Measurements from ENCODE around the gene PCNX1. TPM values are rescaled to one million over a fixed set of nuclear protein-coding genes. Genes with fewer than 3 reads are reported as not detected.

The PCNX1 gene
- polyA plus RNA-seq, 1 experiment: 54.2 TPM

DNA sequence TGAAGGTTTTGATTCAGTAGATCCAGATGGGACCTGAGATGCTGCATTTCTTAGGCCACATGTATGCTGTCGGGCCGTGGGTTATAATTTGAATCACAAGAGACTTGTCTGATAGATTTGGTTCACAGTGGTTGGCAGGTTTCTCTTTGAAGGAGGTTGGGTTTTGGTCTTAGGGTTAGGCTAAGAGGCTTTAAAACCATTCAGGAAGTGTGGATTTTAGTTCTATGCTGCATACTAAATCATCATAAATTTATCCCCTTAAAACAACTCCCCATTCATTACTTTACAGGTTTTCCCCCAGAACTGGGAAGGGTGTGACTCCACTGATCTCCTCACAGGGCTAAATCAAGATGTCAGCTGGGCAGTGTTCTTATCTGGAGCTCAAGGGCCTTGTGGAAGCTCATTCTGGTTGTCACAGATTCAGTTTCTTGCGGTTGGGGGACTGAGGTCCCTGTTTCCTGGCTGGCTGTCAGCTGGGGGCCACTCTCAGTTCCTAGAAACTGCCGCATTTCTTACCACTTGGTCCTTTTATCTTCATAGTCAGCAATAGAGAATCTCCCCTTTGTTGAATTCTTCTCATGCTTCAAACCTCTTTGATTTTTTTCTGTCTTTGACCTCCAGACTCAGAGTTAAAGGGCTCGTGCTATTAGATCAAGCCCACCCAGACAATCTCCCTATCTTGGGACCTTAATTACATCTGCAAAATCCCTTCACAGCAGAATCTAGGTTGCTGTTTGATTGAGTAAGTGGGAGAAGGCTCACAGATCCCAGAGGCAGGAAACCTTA is 20.6 kb upstream of the PCNX1 start:
- peak overlapping the region; percentile 54 for H3K27ac ChIP-seq (ENCODE audit: low read depth, low read length)
- no peaks in the 10 kb centered on the region for H3K27me3 ChIP-seq (ENCODE audit: control insufficient read depth, insufficient read depth, low read length)
- no peaks in the 10 kb centered on the region for H3K9me3 ChIP-seq (ENCODE audit: control insufficient read depth, insufficient read depth, low read length)
- H3K4me3 ChIP-seq (ENCODE audit: low read depth, low read length): peak overlapping the region; percentile 34
- ChIA-PET POLR2A (interaction anchor here (0.7 to 1.1 kb wide), 2 partner anchors 19 to 21 kb away, joined by 3 to 5 read pairs; partner anchors contain the start of gene PCNX1), CTCF (interaction anchor here (0.6 to 7.1 kb wide), 7 partner anchors 19 to 69 kb away, joined by 3 to 44 read pairs (median 4); partner anchors contain the start of gene PCNX1)
- TF ChIP-seq, protein P1, sequence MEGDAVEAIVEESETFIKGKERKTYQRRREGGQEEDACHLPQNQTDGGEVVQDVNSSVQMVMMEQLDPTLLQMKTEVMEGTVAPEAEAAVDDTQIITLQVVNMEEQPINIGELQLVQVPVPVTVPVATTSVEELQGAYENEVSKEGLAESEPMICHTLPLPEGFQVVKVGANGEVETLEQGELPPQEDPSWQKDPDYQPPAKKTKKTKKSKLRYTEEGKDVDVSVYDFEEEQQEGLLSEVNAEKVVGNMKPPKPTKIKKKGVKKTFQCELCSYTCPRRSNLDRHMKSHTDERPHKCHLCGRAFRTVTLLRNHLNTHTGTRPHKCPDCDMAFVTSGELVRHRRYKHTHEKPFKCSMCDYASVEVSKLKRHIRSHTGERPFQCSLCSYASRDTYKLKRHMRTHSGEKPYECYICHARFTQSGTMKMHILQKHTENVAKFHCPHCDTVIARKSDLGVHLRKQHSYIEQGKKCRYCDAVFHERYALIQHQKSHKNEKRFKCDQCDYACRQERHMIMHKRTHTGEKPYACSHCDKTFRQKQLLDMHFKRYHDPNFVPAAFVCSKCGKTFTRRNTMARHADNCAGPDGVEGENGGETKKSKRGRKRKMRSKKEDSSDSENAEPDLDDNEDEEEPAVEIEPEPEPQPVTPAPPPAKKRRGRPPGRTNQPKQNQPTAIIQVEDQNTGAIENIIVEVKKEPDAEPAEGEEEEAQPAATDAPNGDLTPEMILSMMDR (IDR thresholded peaks at IDR 0.05; ENCODE audit: low read depth, low read length): no peak
- DNase-seq (ENCODE audit: low read depth, low spot score): no peak

DNA sequence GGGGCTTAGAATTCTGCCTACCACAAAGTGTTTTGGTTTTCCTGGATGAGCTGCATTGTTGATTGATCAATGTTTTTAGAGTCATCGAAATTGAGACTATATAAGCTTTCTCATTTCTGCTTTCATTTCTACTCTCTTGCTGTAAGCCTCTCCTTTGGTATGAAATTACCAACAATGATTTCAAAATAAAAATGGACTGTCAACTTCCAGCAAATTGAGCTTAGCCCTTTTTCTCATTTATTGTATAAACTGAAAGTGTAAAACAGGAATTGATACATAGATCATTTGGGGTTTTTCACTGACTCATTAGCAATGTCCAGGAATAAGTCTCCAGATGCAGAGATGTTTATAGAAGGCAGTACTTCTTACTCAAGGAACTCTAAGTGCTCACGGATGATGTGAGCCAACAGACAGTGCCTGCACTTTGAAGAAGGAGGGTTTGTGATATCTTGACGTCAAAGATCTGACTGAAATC is 20.0 kb upstream of the PCNX1 start:
- POLR2A ChIA-PET: interaction anchor here (1.1 kb wide), 1 partner anchor 18 kb away, joined by 5 read pairs; no protein-coding TSS in a partner anchor
- Histone ChIP-seq H3K27ac (ENCODE audit: low read depth, low read length) (peak overlapping the region; percentile 54), H3K9me3 (ENCODE audit: control insufficient read depth, insufficient read depth, low read length) (no peaks in the 10 kb centered on the region), H3K4me3 (ENCODE audit: low read depth, low read length) (peak overlapping the region; percentile 34), H3K27me3 (ENCODE audit: control insufficient read depth, insufficient read depth, low read length) (no peaks in the 10 kb centered on the region)
- CTCF ChIA-PET: interaction anchor here (0.6 to 2.5 kb wide), 4 partner anchors 20 to 70 kb away, joined by 3 to 22 read pairs (median 4); partner anchors contain the start of gene PCNX1
- DNase-seq (ENCODE audit: low read depth, low spot score): peak; percentile 86
- TF ChIP-seq, protein P1 (IDR thresholded peaks at IDR 0.05; ENCODE audit: low read depth, low read length): no peak

DNA sequence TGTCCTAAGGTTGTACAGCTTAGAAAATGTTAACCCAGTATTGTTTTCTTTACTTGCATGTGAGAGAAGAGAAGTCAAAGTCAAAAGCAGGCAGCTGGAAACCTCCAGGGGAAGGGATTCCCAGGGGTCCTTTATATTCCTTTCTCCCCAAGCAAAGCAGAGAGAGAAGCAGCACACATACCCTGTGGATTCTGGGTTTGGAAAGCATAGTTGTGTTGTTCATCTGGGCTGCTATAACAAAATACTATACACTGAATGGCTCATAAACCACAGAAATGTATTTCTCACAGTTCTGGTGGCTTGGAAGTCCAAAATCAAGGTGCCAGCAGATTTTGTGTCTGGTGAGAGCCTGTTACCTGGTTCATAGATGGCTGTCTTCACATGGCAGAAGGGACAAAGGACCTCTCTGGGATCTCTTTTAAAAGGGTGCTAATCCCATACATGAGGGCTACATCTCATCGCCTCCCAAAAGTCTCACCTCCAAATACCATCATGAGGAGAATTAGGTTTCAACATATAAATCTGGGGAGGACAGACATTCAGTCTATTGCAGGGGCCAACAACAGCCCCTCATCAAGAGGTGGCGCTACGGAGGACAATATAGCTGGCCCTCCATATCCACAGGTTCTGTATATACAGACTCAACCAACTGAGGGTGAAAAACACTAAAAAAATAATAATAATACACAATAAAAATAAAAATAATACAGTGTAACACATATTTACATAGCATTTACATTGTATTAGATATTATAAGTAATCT is 19.3 kb upstream of the PCNX1 start:
- Histone ChIP-seq H3K27ac (ENCODE audit: low read depth, low read length) (peak overlapping the region; percentile 90), H3K27me3 (ENCODE audit: control insufficient read depth, insufficient read depth, low read length) (no peaks in the 10 kb centered on the region), H3K4me3 (ENCODE audit: low read depth, low read length) (no peak overlapping the region), H3K9me3 (ENCODE audit: control insufficient read depth, insufficient read depth, low read length) (no peaks in the 10 kb centered on the region)
- DNase-seq (ENCODE audit: low read depth, low spot score): no peak
- POLR2A ChIA-PET: interaction anchor here (1.1 to 1.2 kb wide), 2 partner anchors 17 to 18 kb away, joined by 5 to 7 read pairs; no protein-coding TSS in a partner anchor
- TF ChIP-seq, protein P1 (IDR thresholded peaks at IDR 0.05; ENCODE audit: low read depth, low read length): no peak
- CTCF ChIA-PET: interaction anchor here (1.1 to 2.5 kb wide), 4 partner anchors 10 to 70 kb away, joined by 3 to 22 read pairs (median 4); partner anchors contain the start of gene PCNX1

DNA sequence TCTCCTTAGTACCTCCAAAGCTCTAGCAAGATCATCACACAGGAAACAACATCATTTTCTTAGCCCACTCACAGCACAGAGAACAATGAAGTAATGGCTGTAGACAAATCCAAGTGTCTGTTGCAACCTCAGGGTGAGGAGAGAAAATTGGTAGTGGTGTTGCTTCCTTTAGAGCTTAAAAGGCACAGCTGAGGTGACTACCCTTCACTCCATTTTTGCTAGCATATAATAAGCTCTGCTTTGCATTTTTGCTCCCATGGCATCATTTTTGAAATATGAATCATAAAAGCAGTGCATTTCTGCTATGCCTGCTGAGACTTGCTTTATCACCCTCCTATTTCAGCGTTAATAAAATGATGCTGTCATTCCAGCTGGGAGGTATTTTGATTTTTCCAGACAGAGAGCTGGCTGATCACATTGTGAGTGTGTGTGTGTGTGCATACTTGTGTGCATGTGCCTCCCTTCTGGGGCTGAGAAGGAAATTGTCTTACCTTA is 18.5 kb upstream of the PCNX1 start:
- no peak for DNase-seq (ENCODE audit: low read depth, low spot score)
- TF ChIP-seq, protein P1 (IDR thresholded peaks at IDR 0.05; ENCODE audit: low read depth, low read length): no peak
- no peak overlapping the region for H3K27ac ChIP-seq (ENCODE audit: low read depth, low read length)
- CTCF ChIA-PET: interaction anchor here (0.9 to 2.5 kb wide), 3 partner anchors 9 to 289 kb away, joined by 3 to 22 read pairs (median 5); partner anchors contain the start of genes MED6 and PCNX1
- H3K9me3 ChIP-seq (ENCODE audit: control insufficient read depth, insufficient read depth, low read length): no peaks in the 10 kb centered on the region
- H3K4me3 ChIP-seq (ENCODE audit: low read depth, low read length): no peak overlapping the region
- POLR2A ChIA-PET: interaction anchor here (0.6 to 1.2 kb wide), 2 partner anchors 16 to 91 kb away, joined by 3 to 7 read pairs; no protein-coding TSS in a partner anchor
- H3K27me3 ChIP-seq (ENCODE audit: control insufficient read depth, insufficient read depth, low read length): no peaks in the 10 kb centered on the region
